Left ventricle myocardium inferior (tissue), 1 donor: Measurements from ENCODE around the gene FGA. TPM values are rescaled to one million over a fixed set of nuclear protein-coding genes. Genes with fewer than 3 reads are reported as not detected.

ENCODE experiments used
- DNase-seq: peaks from one replicate; pipeline ENCODE4 v3.0.0-alpha.2; 2020
- H3K27ac ChIP-seq: fragments of 200-600 bp; replicated peaks from 2 replicates; pipeline ENCODE4 v1.8.0; 2021
- H3K27me3 ChIP-seq: fragments of 200-600 bp; 2 replicates; pipeline ENCODE4 v1.8.0; 2021; ENCODE audit warnings: low read depth
- H3K36me3 ChIP-seq: fragments of 200-600 bp; 2 replicates; pipeline ENCODE4 v1.8.0; 2021
- H3K4me1 ChIP-seq: fragments of 200-600 bp; 2 replicates; pipeline ENCODE4 v1.8.0; 2021
- H3K4me3 ChIP-seq: fragments of 200-600 bp; 2 replicates; pipeline ENCODE4 v1.8.0; 2021; ENCODE audit warnings: mild to moderate bottlenecking, moderate library complexity
- H3K9me3 ChIP-seq: fragments of 200-600 bp; replicated peaks from 2 replicates; pipeline ENCODE4 v1.8.0; 2021
- intact Hi-C: fragments of 100-400 bp; cut with micrococcal nuclease; formaldehyde crosslinking; loops from one replicate; pipeline ENCODE4 v1.11.0; 2022
- total RNA-seq: library from RNA; stranded (reverse); fragmentation: NEBNext Ultra II Directional; extraction: Animal tissue kit (Norgen Biotek cat#: 25700); gene quantifications from one replicate; pipeline ENCODE4 v1.2.1, GENCODE V29; 2021
- TF ChIP-seq, protein P1 (sequence below): fragments of 200-600 bp; IDR thresholded peaks from 2 replicates; pipeline ENCODE4 v1.8.0; 2021; ENCODE audit warnings: antibody characterized with exemption, mild to moderate bottlenecking, borderline replicate concordance
- donor health status: DM: no; HTN: yes; CAD: no; lungs with severe emphysema.

Gene FGA
- total RNA-seq, 1 donor from 2014 or later: not detected

DNA sequence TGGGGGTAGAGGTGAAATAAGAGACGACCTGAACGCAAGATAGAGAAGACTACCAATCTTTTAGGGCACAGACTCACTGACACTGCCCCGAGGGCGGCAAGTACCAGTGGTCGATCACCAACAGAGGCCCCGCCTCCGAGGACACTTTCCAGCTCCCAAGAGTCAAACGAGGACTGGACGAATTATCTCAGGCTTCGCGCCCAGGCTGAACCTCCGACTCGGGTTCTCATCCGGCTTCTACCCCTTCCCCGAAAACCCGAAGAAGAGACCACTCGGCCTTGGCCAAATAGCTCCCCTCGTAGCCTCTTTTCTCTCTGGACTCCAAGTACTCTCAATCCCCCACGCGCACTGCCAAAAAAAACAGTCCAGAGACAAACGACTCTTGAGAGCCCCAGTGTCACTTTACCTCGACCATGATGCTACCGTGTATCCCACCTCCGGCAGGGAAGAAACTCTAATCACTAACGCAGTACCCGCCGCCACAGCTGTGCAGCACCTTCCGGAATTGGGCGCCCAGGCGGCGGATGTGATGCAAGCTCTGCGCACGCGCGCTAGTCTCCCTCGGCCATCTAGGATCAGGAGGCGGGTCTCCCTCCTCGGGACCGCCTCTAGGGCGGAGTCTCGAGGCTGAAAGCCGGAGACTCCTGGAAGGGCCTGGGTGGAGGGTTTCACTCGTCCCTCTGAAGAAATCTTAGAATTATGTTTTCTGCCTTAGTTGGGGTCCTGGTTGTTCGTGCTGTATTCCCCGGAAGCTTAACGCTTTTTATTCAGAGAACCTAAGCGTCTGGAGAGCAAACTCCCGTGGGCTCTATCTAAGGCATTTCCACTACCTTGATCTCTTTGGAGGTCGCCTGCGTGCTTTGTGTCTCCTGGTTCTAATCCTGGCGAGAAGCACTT, 40.4 kb downstream of the FGA start, which contains the start of gene PLRG1:
Gene PLRG1, minus strand, starts transcription at position 507 of the 897 bp plus-strand sequence. Its CDS starts 92 bp downstream, at position 415.
- Histone ChIP-seq H3K4me3 (peak within 1 kb of the TSS; percentile 84), H3K27me3 (no peaks in the 10 kb centered on the region), H3K27ac (peak within 1 kb of the TSS; percentile 83), H3K4me1 (peaks cover 28% of the 10 kb centered on the region), H3K9me3 (no peaks in the 10 kb centered on the region), H3K36me3 (peaks cover 28% of the 10 kb centered on the region)
- TF ChIP-seq, protein P1, sequence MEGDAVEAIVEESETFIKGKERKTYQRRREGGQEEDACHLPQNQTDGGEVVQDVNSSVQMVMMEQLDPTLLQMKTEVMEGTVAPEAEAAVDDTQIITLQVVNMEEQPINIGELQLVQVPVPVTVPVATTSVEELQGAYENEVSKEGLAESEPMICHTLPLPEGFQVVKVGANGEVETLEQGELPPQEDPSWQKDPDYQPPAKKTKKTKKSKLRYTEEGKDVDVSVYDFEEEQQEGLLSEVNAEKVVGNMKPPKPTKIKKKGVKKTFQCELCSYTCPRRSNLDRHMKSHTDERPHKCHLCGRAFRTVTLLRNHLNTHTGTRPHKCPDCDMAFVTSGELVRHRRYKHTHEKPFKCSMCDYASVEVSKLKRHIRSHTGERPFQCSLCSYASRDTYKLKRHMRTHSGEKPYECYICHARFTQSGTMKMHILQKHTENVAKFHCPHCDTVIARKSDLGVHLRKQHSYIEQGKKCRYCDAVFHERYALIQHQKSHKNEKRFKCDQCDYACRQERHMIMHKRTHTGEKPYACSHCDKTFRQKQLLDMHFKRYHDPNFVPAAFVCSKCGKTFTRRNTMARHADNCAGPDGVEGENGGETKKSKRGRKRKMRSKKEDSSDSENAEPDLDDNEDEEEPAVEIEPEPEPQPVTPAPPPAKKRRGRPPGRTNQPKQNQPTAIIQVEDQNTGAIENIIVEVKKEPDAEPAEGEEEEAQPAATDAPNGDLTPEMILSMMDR: peak; percentile 64
- intact Hi-C loops: loop anchor here (10.0 kb wide), 2 partner anchors 75 to 225 kb away; no protein-coding TSS in a partner anchor
- DNase-seq: peak; percentile 97

DNA sequence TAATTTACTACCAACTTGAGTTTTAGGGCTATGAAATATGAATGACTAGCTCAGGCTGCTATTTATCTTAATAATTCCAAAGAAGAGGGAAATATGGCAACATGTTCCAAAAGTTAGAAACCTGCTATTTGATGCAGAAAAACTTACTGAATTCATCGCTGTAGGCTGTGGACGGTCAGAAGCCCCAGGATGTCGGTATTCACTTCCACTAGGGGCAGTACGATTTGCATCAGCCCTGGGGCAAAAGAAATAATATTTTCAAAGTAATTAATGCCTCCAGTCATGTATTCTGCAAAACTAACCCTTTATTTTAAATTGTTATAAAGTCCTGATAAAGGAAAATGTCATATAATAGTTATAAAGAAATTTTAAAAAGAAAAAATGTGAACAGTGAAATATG, 44.9 kb downstream of the FGA start:
- H3K27me3 ChIP-seq: no peaks in the 10 kb centered on the region
- TF ChIP-seq, protein P1: no peak
- intact Hi-C loops: no loop called here

DNA sequence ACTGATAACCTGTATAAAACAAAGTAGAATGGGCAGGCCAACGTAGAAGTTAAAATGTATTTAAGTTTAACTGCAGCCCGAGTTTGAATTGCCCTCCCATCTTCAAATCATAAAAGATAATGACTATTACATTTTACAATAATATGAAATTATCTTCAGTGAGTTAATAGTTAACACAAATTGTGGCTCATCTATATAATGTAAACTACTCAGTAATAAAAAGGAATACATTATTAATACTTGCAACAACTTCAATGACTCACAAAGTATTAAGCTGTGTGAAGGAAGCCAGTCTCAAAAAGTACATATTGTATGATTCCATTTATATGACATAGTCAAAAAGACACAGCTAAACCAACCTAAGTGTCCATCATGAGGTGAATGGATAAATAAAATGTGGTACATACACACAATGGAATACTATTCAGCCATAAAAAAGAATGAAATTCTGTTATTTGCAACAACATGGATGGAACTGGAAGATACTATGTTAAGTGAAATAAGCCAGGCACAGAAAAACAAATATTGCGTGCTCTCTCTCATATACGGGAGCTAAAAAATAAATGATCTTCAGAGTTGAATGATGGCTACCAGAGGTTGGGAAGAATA, 48.2 kb downstream of the FGA start:
- H3K27me3 ChIP-seq: no peaks in the 10 kb centered on the region
- no peak overlapping the region for H3K4me3 ChIP-seq
- no peaks in the 10 kb centered on the region for H3K4me1 ChIP-seq
- TF ChIP-seq, protein P1: no peak
- intact Hi-C loops: no loop called here
- no peak overlapping the region for H3K27ac ChIP-seq
- H3K9me3 ChIP-seq: no peaks in the 10 kb centered on the region
- DNase-seq: no peak
- peaks cover 100% of the 10 kb centered on the region for H3K36me3 ChIP-seq

More for the DNA sequence above, 44.9 kb downstream of the FGA start:
- peaks cover 72% of the 10 kb centered on the region for H3K36me3 ChIP-seq
- H3K9me3 ChIP-seq: no peaks in the 10 kb centered on the region
- no peak for DNase-seq
- peaks cover 25% of the 10 kb centered on the region for H3K4me1 ChIP-seq
- no peak overlapping the region for H3K27ac ChIP-seq
- no peak overlapping the region for H3K4me3 ChIP-seq

Other genes starting within 250 kb of the FGA start
- not detected for gene DCHS2, start 98.9 kb downstream of the FGA start, total RNA-seq
- gene PLRG1, start 40.3 kb downstream of the FGA start, total RNA-seq: 37.8 TPM
- gene FGB, start 27.7 kb downstream of the FGA start, total RNA-seq: not detected
- not detected for gene FGG, start 21.9 kb upstream of the FGA start, total RNA-seq
- gene LRAT, start 153.3 kb upstream of the FGA start, total RNA-seq: not detected
- gene RBM46, start 190.5 kb upstream of the FGA start, total RNA-seq: not detected